Fibroblast of lung (primary cell): ENCODE results near the gene PACRG. TPM values are rescaled to one million over a fixed set of nuclear protein-coding genes. Genes with fewer than 3 reads are reported as not detected.

Experiments used
- DNase-seq, 2 donors: peaks; one replicate each; pipeline versions ENCODE4 v3.0.0 to v3.0.0-alpha.2; 2010; ENCODE audit warnings: low read depth in 2 of 2
- H2AFZ ChIP-seq: 2 replicates; pipeline ENCODE4 v1.5.1; 2012; ENCODE audit warnings: low read length, control low read depth, inconsistent platforms
- H3K27ac ChIP-seq: 2 replicates; pipeline ENCODE4 v1.5.1; 2011; ENCODE audit warnings: low read length, control low read depth; ENCODE audit not compliant: insufficient read depth
- H3K27me3 ChIP-seq: 2 replicates; pipeline ENCODE4 v1.5.1; 2011; ENCODE audit warnings: mild to moderate bottlenecking, low read length; ENCODE audit not compliant: control insufficient read depth, insufficient read depth
- H3K36me3 ChIP-seq: 2 replicates; pipeline ENCODE4 v1.5.1; 2011; ENCODE audit warnings: low read length; ENCODE audit not compliant: control insufficient read depth, insufficient read depth
- H3K4me1 ChIP-seq: 2 replicates; pipeline ENCODE4 v1.5.1; 2011; ENCODE audit warnings: low read length; ENCODE audit not compliant: control insufficient read depth, insufficient read depth; ENCODE audit errors: extremely low read depth
- H3K4me2 ChIP-seq: 2 replicates; pipeline ENCODE4 v1.5.1; 2011; ENCODE audit warnings: low read length, control low read depth; ENCODE audit not compliant: insufficient read depth; ENCODE audit errors: extremely low read depth
- H3K4me3 ChIP-seq, 4 experiments: fragments of 200-600 bp in 1 of 4; sonication (generic) in 1 of 4; replicated peaks in 1 of 4; 2 replicates each; pipeline ENCODE4 v1.5.1; 2011 to 2016; ENCODE audit warnings: low read length in 4 of 4, low read depth in 3 of 4, mild to moderate bottlenecking in 3 of 4, control low read depth in 2 of 4, inconsistent platforms in 1 of 4, mixed read lengths in 1 of 4; ENCODE audit not compliant: insufficient read depth in 1 of 4; ENCODE audit errors: control extremely low read depth in 1 of 4
- H3K79me2 ChIP-seq: 2 replicates; pipeline ENCODE4 v1.5.1; 2012; ENCODE audit warnings: mild to moderate bottlenecking, low read length, inconsistent platforms; ENCODE audit not compliant: control insufficient read depth, insufficient read depth
- H3K9ac ChIP-seq: 2 replicates; pipeline ENCODE4 v1.5.1; 2011; ENCODE audit warnings: mild to moderate bottlenecking, low read length, control low read depth; ENCODE audit not compliant: insufficient read depth
- H3K9me3 ChIP-seq: 2 replicates; pipeline ENCODE4 v1.5.1; 2012; ENCODE audit warnings: low read depth, low read length; ENCODE audit not compliant: control insufficient read depth, insufficient read depth
- H4K20me1 ChIP-seq: 2 replicates; pipeline ENCODE4 v1.5.1; 2011; ENCODE audit warnings: low read length; ENCODE audit not compliant: control insufficient read depth, insufficient read depth; ENCODE audit errors: extremely low read depth
- CTCF ChIP-seq, 2 donors: IDR thresholded peaks in 1 of 2; conservative IDR thresholded peaks in 1 of 2; 1 replicate in 1 of 2; 2 replicates in 1 of 2; pipeline ENCODE4 v1.5.1; 2011 to 2012; ENCODE audit warnings: low read length in 2 of 2, control low read depth in 1 of 2, inconsistent platforms in 1 of 2, low read depth in 1 of 2, mild to moderate bottlenecking in 1 of 2
- EZH2 ChIP-seq: IDR thresholded peaks from 2 replicates; pipeline ENCODE4 v1.5.1; 2012; ENCODE audit warnings: low read length, control low read depth, mild to moderate bottlenecking; ENCODE audit errors: missing control alignments
- polyA plus RNA-seq, 2 donors: library from polyadenylated mRNA; depleted of rRNA in 1 of 2; stranded (reverse) in 1 of 2; unstranded in 1 of 2; fragments of >200 nt; gene quantifications; 2 replicates each; pipeline ENCODE4 v1.2.1, GENCODE V29; 2011 to 2012; ENCODE audit warnings: missing spikeins in 1 of 2
- total RNA-seq: library from RNA; depleted of rRNA; stranded (reverse); fragments of >200 nt; gene quantifications from 2 replicates; pipeline ENCODE4 v1.2.1, GENCODE V29; 2014

Gene PACRG
- total and polyA plus RNA-seq, 2 donors (not counting 1 experiment from before 2014, with no cell fraction given): 0.30 to 0.66 TPM

GRCh38 chr6:163327165-163327880 is 599.5 kb downstream of the PACRG start:
- TF ChIP-seq CTCF (conservative IDR thresholded peaks at IDR 0.05 in 1 of 2, IDR thresholded peaks at IDR 0.05 in 1 of 2; ENCODE audit: low read depth in 1 of 2, low read length in 2 of 2) (no peak), EZH2 (no peak)
- H3K4me1 ChIP-seq: no peaks in the 10 kb centered on the region
- H2AFZ ChIP-seq: no peak overlapping the region
- no peaks in the 10 kb centered on the region for H4K20me1 ChIP-seq
- no peak overlapping the region for H3K4me2 ChIP-seq
- H3K9me3 ChIP-seq: no peaks in the 10 kb centered on the region
- no peak for DNase-seq
- H3K36me3 ChIP-seq: no peaks in the 10 kb centered on the region
- no peaks in the 10 kb centered on the region for H3K79me2 ChIP-seq
- H3K27ac ChIP-seq: no peak overlapping the region
- H3K4me3 ChIP-seq: no peak overlapping the region
- no peak overlapping the region for H3K9ac ChIP-seq
- H3K27me3 ChIP-seq: no peaks in the 10 kb centered on the region

- H3K9ac ChIP-seq: no peak overlapping the region
- H4K20me1 ChIP-seq: no peaks in the 10 kb centered on the region
- no peak overlapping the region for H3K4me2 ChIP-seq
- H3K27me3 ChIP-seq: no peaks in the 10 kb centered on the region
- H3K4me3 ChIP-seq: no peak overlapping the region
- TF ChIP-seq CTCF (conservative IDR thresholded peaks at IDR 0.05 in 1 of 2, IDR thresholded peaks at IDR 0.05 in 1 of 2; ENCODE audit: low read depth in 1 of 2, low read length in 2 of 2): no peak
- no peak for TF ChIP-seq EZH2
- H3K9me3 ChIP-seq: no peaks in the 10 kb centered on the region
- no peaks in the 10 kb centered on the region for H3K79me2 ChIP-seq
- H2AFZ ChIP-seq: no peak overlapping the region
- H3K36me3 ChIP-seq: no peaks in the 10 kb centered on the region
- no peak overlapping the region for H3K27ac ChIP-seq
- no peak for DNase-seq
- no peaks in the 10 kb centered on the region for H3K4me1 ChIP-seq
Measured at GRCh38 chr6:163327921-163328320, 600.1 kb downstream of the PACRG start.

- Histone ChIP-seq H3K27ac (no peak overlapping the region), H3K4me3 (no peak overlapping the region), H2AFZ (no peak overlapping the region), H3K4me2 (no peak overlapping the region), H4K20me1 (no peaks in the 10 kb centered on the region), H3K36me3 (no peaks in the 10 kb centered on the region), H3K9me3 (no peaks in the 10 kb centered on the region), H3K27me3 (no peaks in the 10 kb centered on the region), H3K79me2 (no peaks in the 10 kb centered on the region), H3K9ac (no peak overlapping the region), H3K4me1 (no peaks in the 10 kb centered on the region)
- TF ChIP-seq CTCF (conservative IDR thresholded peaks at IDR 0.05 in 1 of 2, IDR thresholded peaks at IDR 0.05 in 1 of 2; ENCODE audit: low read depth in 1 of 2, low read length in 2 of 2) (no peak), EZH2 (no peak)
- DNase-seq: no peak
Measured at GRCh38 chr6:163328411-163328810, 600.6 kb downstream of the PACRG start.
